Frontal cortex (tissue), 4 donors: ENCODE measurements around the gene RASGEF1C. TPM values are rescaled to one million over a fixed set of nuclear protein-coding genes. Genes with fewer than 3 reads are reported as not detected.

Source experiments
- DNase-seq, 2 donors: peaks; one replicate each; pipeline ENCODE4 v3.0.0; 2012; ENCODE audit warnings: low spot score in 2 of 2
- FAIRE-seq: peaks from 2 replicates; lab custom pipeline; 2012; peaks lifted over from hg19 to GRCh38; lab: Jason Lieb, UNC
- total RNA-seq: library from RNA; depleted of rRNA; stranded (reverse); fragments of >200 nt; gene quantifications from one replicate; pipeline ENCODE4 v1.2.3, GENCODE V29; 2014
- donor health status: control.
- donor health status: control.
- donor health status: control.

Gene RASGEF1C
- total RNA-seq: 17.9 TPM

- no peak for FAIRE-seq
- peak; percentile 88 to 91 for DNase-seq
Measured at GRCh38 chr5:180209137-180209581, at the start of gene RASGEF1C. RASGEF1C (minus strand) TSS chr5:180209211; CDS start chr5:180138052, 71,159 bp downstream.

- DNase-seq: no peak
- FAIRE-seq: no peak
Measured at GRCh38 chr5:180253036-180253824, 44.2 kb upstream of the RASGEF1C start.

- FAIRE-seq (no peak), DNase-seq (no peak)
Measured at GRCh38 chr5:180251887-180252286, 42.9 kb upstream of the RASGEF1C start.

GRCh38 chr5:180251141-180251540, 42.1 kb upstream of the RASGEF1C start:
- FAIRE-seq (no peak), DNase-seq (no peak)

- no peak for FAIRE-seq
- no peak for DNase-seq
Measured at GRCh38 chr5:180250329-180250728, 41.3 kb upstream of the RASGEF1C start.

GRCh38 chr5:180241600-180241999, 32.6 kb upstream of the RASGEF1C start:
- DNase-seq: no peak
- FAIRE-seq: no peak

GRCh38 chr5:180238631-180239030, 29.6 kb upstream of the RASGEF1C start:
- DNase-seq (no peak), FAIRE-seq (no peak)

GRCh38 chr5:180235846-180236245, 26.8 kb upstream of the RASGEF1C start:
- FAIRE-seq (no peak), DNase-seq (no peak)

- DNase-seq (no peak), FAIRE-seq (no peak)
Measured at GRCh38 chr5:180235077-180235476, 26.1 kb upstream of the RASGEF1C start.

GRCh38 chr5:180234271-180234670, 25.3 kb upstream of the RASGEF1C start:
- FAIRE-seq: no peak

GRCh38 chr5:180233729-180234128, 24.7 kb upstream of the RASGEF1C start:
- no peak for DNase-seq
- no peak for FAIRE-seq

More at GRCh38 chr5:180234271-180234670, 25.3 kb upstream of the RASGEF1C start:
- no peak for DNase-seq

GRCh38 chr5:180230017-180230416, 21.0 kb upstream of the RASGEF1C start:
- FAIRE-seq (no peak), DNase-seq (no peak)

GRCh38 chr5:180222056-180222455, 13.0 kb upstream of the RASGEF1C start:
- FAIRE-seq (no peak), DNase-seq (no peak)

GRCh38 chr5:180217797-180218196, 8.8 kb upstream of the RASGEF1C start:
- DNase-seq: no peak
- no peak for FAIRE-seq

- DNase-seq (no peak), FAIRE-seq (no peak)
Measured at GRCh38 chr5:180216646-180217171, 7.7 kb upstream of the RASGEF1C start.

GRCh38 chr5:180215783-180216630, 7.0 kb upstream of the RASGEF1C start:
- FAIRE-seq (no peak), DNase-seq (no peak)

GRCh38 chr5:180214870-180215770, 6.1 kb upstream of the RASGEF1C start:
- FAIRE-seq: no peak
- no peak for DNase-seq

- no peak for DNase-seq
- no peak for FAIRE-seq
Measured at GRCh38 chr5:180213657-180214207, 4.7 kb upstream of the RASGEF1C start.

GRCh38 chr5:180213256-180213600, 4.2 kb upstream of the RASGEF1C start:
- FAIRE-seq (no peak), DNase-seq (no peak)
